ENCODE data around the gene IGF2.

DNA sequence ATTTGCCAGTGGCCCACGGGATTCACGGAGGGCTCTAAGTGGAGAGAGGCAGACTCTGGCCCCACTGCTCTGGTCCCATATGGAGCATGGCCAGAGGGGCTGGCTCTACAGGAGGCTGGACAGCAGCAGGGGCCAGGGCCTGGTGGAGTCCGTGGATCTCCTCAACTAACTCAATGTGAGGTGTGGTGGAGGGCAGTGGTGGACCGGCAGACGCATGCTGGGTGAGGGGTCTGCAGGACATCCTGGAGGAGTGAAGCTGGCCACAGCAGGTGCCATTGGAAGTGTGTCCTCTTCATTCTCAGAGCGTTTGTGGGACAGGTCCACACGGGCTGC is 15.6 kb downstream of the IGF2 start:
- TF ChIP-seq POLR2A (IDR thresholded peaks at IDR 0.05) = no peak
- TF ChIP-seq, protein P1, sequence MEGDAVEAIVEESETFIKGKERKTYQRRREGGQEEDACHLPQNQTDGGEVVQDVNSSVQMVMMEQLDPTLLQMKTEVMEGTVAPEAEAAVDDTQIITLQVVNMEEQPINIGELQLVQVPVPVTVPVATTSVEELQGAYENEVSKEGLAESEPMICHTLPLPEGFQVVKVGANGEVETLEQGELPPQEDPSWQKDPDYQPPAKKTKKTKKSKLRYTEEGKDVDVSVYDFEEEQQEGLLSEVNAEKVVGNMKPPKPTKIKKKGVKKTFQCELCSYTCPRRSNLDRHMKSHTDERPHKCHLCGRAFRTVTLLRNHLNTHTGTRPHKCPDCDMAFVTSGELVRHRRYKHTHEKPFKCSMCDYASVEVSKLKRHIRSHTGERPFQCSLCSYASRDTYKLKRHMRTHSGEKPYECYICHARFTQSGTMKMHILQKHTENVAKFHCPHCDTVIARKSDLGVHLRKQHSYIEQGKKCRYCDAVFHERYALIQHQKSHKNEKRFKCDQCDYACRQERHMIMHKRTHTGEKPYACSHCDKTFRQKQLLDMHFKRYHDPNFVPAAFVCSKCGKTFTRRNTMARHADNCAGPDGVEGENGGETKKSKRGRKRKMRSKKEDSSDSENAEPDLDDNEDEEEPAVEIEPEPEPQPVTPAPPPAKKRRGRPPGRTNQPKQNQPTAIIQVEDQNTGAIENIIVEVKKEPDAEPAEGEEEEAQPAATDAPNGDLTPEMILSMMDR (IDR thresholded peaks at IDR 0.05) = no peak
- TF ChIP-seq EP300 (IDR thresholded peaks at IDR 0.05) = no peak
- TF ChIP-seq POLR2AphosphoS5 (IDR thresholded peaks at IDR 0.05) = no peak
